Glutamatergic neuron (in vitro differentiated cells): ENCODE data around the gene SFXN4. TPM values are rescaled to one million over a fixed set of nuclear protein-coding genes. Genes with fewer than 3 reads are reported as not detected.
A peak's percentile ranks its signal among the peaks of the same experiment; 100 is the strongest.

Experiments used
- DNase-seq: peaks from one replicate; pipeline ENCODE4 v3.0.0; 2022
- H3K27ac Mint-ChIP-seq: one replicate; pipeline ENCODE4 v1.8.0; 2020; ENCODE audit warnings: mild to moderate bottlenecking, mixed read lengths, inconsistent platforms; ENCODE audit not compliant: unreplicated experiment
- H3K27me3 Mint-ChIP-seq: one replicate; pipeline ENCODE4 v1.8.0; 2020; ENCODE audit warnings: mild to moderate bottlenecking, moderate library complexity, mixed read lengths, inconsistent platforms; ENCODE audit not compliant: unreplicated experiment
- H3K36me3 Mint-ChIP-seq: one replicate; pipeline ENCODE4 v1.8.0; 2020; ENCODE audit warnings: mild to moderate bottlenecking, mixed read lengths, inconsistent platforms; ENCODE audit not compliant: unreplicated experiment
- H3K4me1 Mint-ChIP-seq: one replicate; pipeline ENCODE4 v1.8.0; 2020; ENCODE audit warnings: mild to moderate bottlenecking, low read depth, mixed read lengths, inconsistent platforms; ENCODE audit not compliant: unreplicated experiment
- H3K4me3 Mint-ChIP-seq: one replicate; pipeline ENCODE4 v1.8.0; 2020; ENCODE audit warnings: mild to moderate bottlenecking, mixed read lengths, inconsistent platforms; ENCODE audit not compliant: unreplicated experiment
- H3K9me3 Mint-ChIP-seq: one replicate; pipeline ENCODE4 v1.8.0; 2020; ENCODE audit warnings: mild to moderate bottlenecking, moderate library complexity, mixed read lengths, inconsistent platforms; ENCODE audit not compliant: unreplicated experiment
- CTCF ChIP-seq: fragments of 200-600 bp; sonication (generic); IDR thresholded peaks from one replicate; pipeline ENCODE4 v1.5.0; 2021; ENCODE audit not compliant: partially characterized antibody, unreplicated experiment
- total RNA-seq: library from RNA; stranded (reverse); fragmentation: NEBNext Ultra II Directional; extraction: Animal tissue kit (Norgen Biotek cat#: 25700); gene quantifications from one replicate; pipeline ENCODE4 v1.2.1, GENCODE V29; 2021; ENCODE audit not compliant: unreplicated experiment

Gene SFXN4
- total RNA-seq, 1 donor from 2014 or later, result 12.2 TPM

- Mint-ChIP-seq H3K36me3 (no peaks in the 10 kb centered on the region), H3K27ac (no peak overlapping the region), H3K4me3 (peak overlapping the region; percentile 76), H3K27me3 (peaks cover 4% of the 10 kb centered on the region), H3K9me3 (peaks cover 5% of the 10 kb centered on the region), H3K4me1 (peaks cover 4% of the 10 kb centered on the region)
- DNase-seq, result no peak
- no peak for TF ChIP-seq CTCF
Observed at GRCh38 chr10:119105155-119105554, 60.4 kb downstream of the SFXN4 start.

- DNase-seq, result peak; percentile 63
- Mint-ChIP-seq H3K4me3 (peak overlapping the region; percentile 76), H3K27me3 (peaks cover 4% of the 10 kb centered on the region), H3K9me3 (peaks cover 5% of the 10 kb centered on the region), H3K36me3 (no peaks in the 10 kb centered on the region), H3K27ac (no peak overlapping the region), H3K4me1 (peaks cover 4% of the 10 kb centered on the region)
- TF ChIP-seq CTCF, result no peak
Observed at GRCh38 chr10:119104654-119105015, 60.9 kb downstream of the SFXN4 start.

GRCh38 chr10:119103903-119104653 lies 61.4 kb downstream of the SFXN4 start, which contains the start of gene DENND10:
Gene DENND10 (plus strand): TSS chr10:119104113. CDS start chr10:119104143, 30 bp downstream.
- DNase-seq, result peak; percentile 85
- no peak for TF ChIP-seq CTCF
- peaks cover 4% of the 10 kb centered on the region for H3K4me1 Mint-ChIP-seq
- peaks cover 4% of the 10 kb centered on the region for H3K27me3 Mint-ChIP-seq
- peaks cover 5% of the 10 kb centered on the region for H3K9me3 Mint-ChIP-seq
- H3K27ac Mint-ChIP-seq, result peak within 1 kb of the TSS; percentile 83
- peak within 1 kb of the TSS; percentile 85 for H3K4me3 Mint-ChIP-seq
- H3K36me3 Mint-ChIP-seq, result no peaks in the 10 kb centered on the region

GRCh38 chr10:119103241-119103902 lies 62.1 kb downstream of the SFXN4 start:
- H3K27ac Mint-ChIP-seq, result peak overlapping the region; percentile 83
- H3K9me3 Mint-ChIP-seq, result peaks cover 5% of the 10 kb centered on the region

More at GRCh38 chr10:119103241-119103902, 62.1 kb downstream of the SFXN4 start:
- H3K27me3 Mint-ChIP-seq, result peaks cover 4% of the 10 kb centered on the region
- no peak for DNase-seq
- TF ChIP-seq CTCF, result no peak
- H3K4me3 Mint-ChIP-seq, result peak overlapping the region; percentile 85
- no peaks in the 10 kb centered on the region for H3K36me3 Mint-ChIP-seq
- peaks cover 4% of the 10 kb centered on the region for H3K4me1 Mint-ChIP-seq
